ENCODE data around the gene UGT1A10.

The UGT1A10 gene

DNA sequence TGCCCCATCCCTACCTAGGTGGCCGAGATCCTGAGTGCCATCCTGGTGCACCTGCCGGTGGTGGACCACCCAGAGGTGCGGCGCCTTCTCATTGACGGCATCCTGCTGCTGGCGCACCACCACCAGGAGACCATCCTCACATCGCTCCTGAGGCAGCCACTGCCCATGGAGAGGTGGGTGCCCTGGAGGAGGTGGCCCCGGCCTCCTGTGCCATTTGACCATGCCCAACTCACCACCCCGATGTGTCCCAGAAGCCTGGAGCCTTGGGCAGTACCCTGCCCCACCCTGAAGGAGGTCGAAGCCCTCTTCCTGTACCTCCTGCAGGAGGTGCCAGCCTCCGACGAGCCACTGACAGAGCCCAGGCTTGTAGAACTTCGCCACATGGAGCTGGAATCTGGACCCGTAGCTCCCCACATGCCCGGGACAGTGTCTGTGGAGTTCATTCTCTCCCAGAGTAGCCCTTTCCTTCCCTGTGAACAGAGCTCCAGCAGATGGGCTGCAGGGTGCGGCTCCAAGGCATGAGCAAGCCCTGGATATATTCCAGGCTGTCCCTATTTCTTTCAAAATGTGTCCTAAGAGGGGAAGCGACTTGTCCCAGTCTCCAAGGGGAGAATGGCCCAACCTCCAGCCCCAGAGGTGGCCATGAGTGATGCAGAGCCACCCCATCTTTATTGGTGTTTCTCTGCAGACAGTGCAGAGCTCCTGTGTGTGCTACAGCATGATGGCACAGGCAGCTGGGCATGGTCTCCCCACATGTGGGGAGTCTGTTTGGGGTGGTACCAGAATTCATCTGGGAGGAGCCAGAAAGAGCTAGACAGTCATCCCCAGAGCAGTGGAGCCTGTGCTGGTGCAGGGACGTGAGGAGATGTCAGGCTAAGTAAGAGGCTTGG lies 183.9 kb downstream of the UGT1A10 start:
- DNase-seq (ENCODE audit: low read depth in 1 of 2, low spot score in 1 of 2) = no peak

DNA sequence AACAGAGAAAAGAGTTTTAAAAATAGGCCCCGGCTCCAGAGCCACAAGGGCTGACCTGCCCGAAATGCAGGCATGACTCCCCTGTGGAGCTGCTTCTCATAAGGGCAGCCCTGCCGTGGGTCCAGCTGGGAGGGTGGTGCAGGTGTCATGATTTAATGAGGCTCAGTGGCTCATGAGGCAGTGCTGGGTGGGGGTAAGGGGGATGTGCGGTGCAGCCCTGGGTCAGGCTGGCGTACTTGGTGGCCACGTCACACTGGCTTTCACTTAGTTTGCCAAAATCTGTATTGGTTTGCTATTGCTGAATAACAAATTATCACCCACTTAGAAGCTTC lies 184.5 kb downstream of the UGT1A10 start:
- DNase-seq (ENCODE audit: low read depth in 1 of 2, low spot score in 1 of 2) = no peak

DNA sequence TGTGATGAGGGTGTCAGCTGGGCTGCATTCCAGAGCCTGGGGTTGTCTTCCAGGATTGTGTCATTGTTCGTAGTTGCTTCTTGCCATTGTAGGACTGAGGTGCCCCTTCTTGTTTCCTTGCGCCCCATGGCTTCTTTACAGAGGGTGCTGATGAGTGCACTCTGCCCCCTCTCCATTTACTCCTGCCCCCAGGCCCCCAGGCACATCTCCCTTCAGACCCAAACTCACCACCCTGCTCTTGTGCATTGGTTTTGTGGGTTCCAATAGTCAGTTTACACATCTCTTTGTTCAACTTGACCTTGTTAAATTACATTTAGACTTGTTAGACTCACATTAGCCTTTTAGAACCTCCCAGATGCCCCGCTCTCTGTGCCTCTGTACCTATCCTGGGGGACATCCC lies 184.9 kb downstream of the UGT1A10 start:
- DNase-seq (ENCODE audit: low read depth in 1 of 2, low spot score in 1 of 2) = no peak

DNA sequence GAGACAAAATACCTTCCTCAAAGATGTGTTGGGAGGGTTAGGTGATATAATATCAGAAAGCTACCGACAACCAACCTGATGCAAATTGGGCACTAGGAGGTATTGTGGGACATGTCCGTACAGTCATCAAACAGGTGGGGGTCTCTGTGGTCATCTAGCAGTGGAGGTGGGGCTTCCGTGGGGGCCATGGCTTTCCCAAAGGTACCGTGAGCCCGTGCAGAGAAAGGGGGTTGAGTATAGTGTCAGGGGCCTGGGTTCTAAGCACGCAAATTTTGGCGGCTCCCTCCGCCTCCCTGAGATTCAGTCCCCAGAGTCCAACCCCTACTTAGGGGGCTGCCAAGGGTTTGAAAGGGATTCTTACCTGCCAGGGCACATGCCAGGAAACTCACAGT lies 185.5 kb downstream of the UGT1A10 start:
- no peak for DNase-seq (ENCODE audit: low read depth in 1 of 2, low spot score in 1 of 2)

DNA sequence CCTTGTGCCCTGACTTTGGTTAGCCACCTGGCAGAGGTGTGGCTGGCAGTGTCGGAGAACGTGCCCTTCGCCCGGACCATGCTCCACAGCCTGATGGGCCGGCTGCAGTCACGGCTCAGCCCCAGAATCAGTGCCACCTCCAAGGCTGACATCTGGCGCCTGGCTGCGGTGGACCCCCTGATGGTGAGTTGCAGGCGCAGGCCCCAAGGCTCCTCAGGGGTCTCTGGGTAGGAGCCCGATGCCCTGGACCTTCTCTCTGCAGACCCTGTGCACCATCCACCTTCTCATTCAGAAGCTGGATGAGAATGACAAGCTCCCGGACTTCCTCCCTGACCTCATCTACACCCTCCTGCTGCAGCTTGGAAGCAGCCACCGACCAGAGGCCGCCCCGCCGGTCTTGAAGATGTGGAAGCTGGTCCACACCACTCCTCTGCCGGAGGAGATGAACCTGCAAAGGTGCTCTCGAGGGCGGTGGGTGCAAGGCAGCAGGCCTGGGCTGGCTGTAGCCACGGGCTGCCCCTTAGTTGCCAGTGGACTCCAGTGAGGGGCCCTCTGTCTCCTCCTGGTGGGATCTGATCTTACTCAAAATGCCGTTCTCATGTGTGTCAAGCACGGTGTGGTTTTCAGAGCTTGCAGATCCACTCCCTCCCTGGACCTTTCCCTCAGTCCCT lies 186.0 kb downstream of the UGT1A10 start:
- no peak for DNase-seq (ENCODE audit: low read depth in 1 of 2, low spot score in 1 of 2)

All from activated T-helper 1 cell treated with anti-CD3 and anti-CD28 coated beads, Interleukin-2, amount 50 U/mL, for 16 hours (primary cell).